ENCODE results near the gene EFNA4.

The EFNA4 gene

GRCh38 chr1:155083865-155084721 lies 20.6 kb downstream of the EFNA4 start:
- Histone ChIP-seq H4K8ac (ENCODE audit: low read depth, low read length) (no peak overlapping the region), H2AK5ac (ENCODE audit: low read depth, low read length) (peak overlapping the region; percentile 20), H3K4ac (ENCODE audit: low read length) (peak overlapping the region; percentile 67), H4K91ac (ENCODE audit: low read depth, low read length, poor library complexity) (no peak overlapping the region), H3K36me3 (replicated peaks in 1 of 2; ENCODE audit: control insufficient read depth in 2 of 2, insufficient read depth in 2 of 2, low read length in 2 of 2) (no peaks in the 10 kb centered on the region), H2BK12ac (ENCODE audit: low read length) (peak overlapping the region; percentile 17), H2BK5ac (ENCODE audit: low read length) (peak overlapping the region; percentile 91), H3K23ac (ENCODE audit: low read depth, low read length, poor library complexity) (peak overlapping the region; percentile 59), H3K79me1 (ENCODE audit: low read depth, low read length) (peaks cover 4% of the 10 kb centered on the region), H3K9me3 (replicated peaks in 1 of 2; ENCODE audit: control insufficient read depth in 2 of 2, insufficient read depth in 1 of 2, low read depth in 1 of 2, low read length in 2 of 2) (peaks cover 0 to 2% of the 10 kb centered on the region in 2 donors), H3K18ac (ENCODE audit: low read length) (no peak overlapping the region), H3K27me3 (ENCODE audit: control insufficient read depth in 3 of 3, insufficient read depth in 3 of 3, low read depth in 1 of 3, low read length in 3 of 3) (peaks cover 30 to 51% (median 37%) of the 10 kb centered on the region in 3 experiments), H2BK15ac (ENCODE audit: low read length) (peak overlapping the region; percentile 62), H2AFZ (ENCODE audit: low read length) (peak overlapping the region; percentile 85), H3K27ac (replicated peaks; ENCODE audit: low read length) (no peak overlapping the region), H3K4me3 (ENCODE audit: low read length in 2 of 2) (peak overlapping the region; percentile 44 to 68), H3K14ac (ENCODE audit: low read length) (peak overlapping the region; percentile 14), H3K4me2 (ENCODE audit: insufficient read depth, low read length, poor library complexity, severe bottlenecking) (peak overlapping the region; percentile 52), H2BK120ac (ENCODE audit: low read depth, low read length) (no peak overlapping the region), H3K9ac (ENCODE audit: low read depth, low read length, poor library complexity) (no peak overlapping the region), H3K4me1 (ENCODE audit: control insufficient read depth in 2 of 2, insufficient read depth in 1 of 2, low read depth in 1 of 2, low read length in 2 of 2) (peaks cover 34 to 40% of the 10 kb centered on the region in 2 donors)
- no peak for DNase-seq (ENCODE audit: low spot score)
- no CpG with 5 or more reads among the region's 21 CpGs for WGBS, 2 donors (ENCODE audit: extremely low coverage in 2 of 2, insufficient read length in 2 of 2, insufficient replicate concordance in 1 of 2)

GRCh38 chr1:155084722-155085503 lies 21.4 kb downstream of the EFNA4 start:
- Histone ChIP-seq H3K79me1 (ENCODE audit: low read depth, low read length) (peaks cover 4% of the 10 kb centered on the region), H3K14ac (ENCODE audit: low read length) (no peak overlapping the region), H3K9ac (ENCODE audit: low read depth, low read length, poor library complexity) (peak overlapping the region; percentile 74), H3K4ac (ENCODE audit: low read length) (no peak overlapping the region), H3K18ac (ENCODE audit: low read length) (peak overlapping the region; percentile 98), H3K4me2 (ENCODE audit: insufficient read depth, low read length, poor library complexity, severe bottlenecking) (peak overlapping the region; percentile 85), H3K23ac (ENCODE audit: low read depth, low read length, poor library complexity) (peak overlapping the region; percentile 89), H3K27me3 (ENCODE audit: control insufficient read depth in 3 of 3, insufficient read depth in 3 of 3, low read depth in 1 of 3, low read length in 3 of 3) (peaks cover 23 to 43% (median 31%) of the 10 kb centered on the region in 3 experiments), H3K36me3 (replicated peaks in 1 of 2; ENCODE audit: control insufficient read depth in 2 of 2, insufficient read depth in 2 of 2, low read length in 2 of 2) (no peaks in the 10 kb centered on the region), H2BK5ac (ENCODE audit: low read length) (peak overlapping the region; percentile 91), H3K4me1 (ENCODE audit: control insufficient read depth in 2 of 2, insufficient read depth in 1 of 2, low read depth in 1 of 2, low read length in 2 of 2) (peaks cover 29 to 37% of the 10 kb centered on the region in 2 donors), H3K4me3 (ENCODE audit: low read length in 2 of 2) (peak overlapping the region; percentile 83 to 89), H2BK15ac (ENCODE audit: low read length) (peak overlapping the region; percentile 84), H2BK120ac (ENCODE audit: low read depth, low read length) (no peak overlapping the region), H2AFZ (ENCODE audit: low read length) (peak overlapping the region; percentile 99), H3K9me3 (replicated peaks in 1 of 2; ENCODE audit: control insufficient read depth in 2 of 2, insufficient read depth in 1 of 2, low read depth in 1 of 2, low read length in 2 of 2) (peaks cover 0 to 2% of the 10 kb centered on the region in 2 donors), H2AK5ac (ENCODE audit: low read depth, low read length) (peak overlapping the region; percentile 20), H3K27ac (replicated peaks; ENCODE audit: low read length) (peak overlapping the region; percentile 84), H2BK12ac (ENCODE audit: low read length) (no peak overlapping the region), H4K8ac (ENCODE audit: low read depth, low read length) (no peak overlapping the region), H4K91ac (ENCODE audit: low read depth, low read length, poor library complexity) (no peak overlapping the region)
- DNase-seq (ENCODE audit: low spot score), result peak; percentile 99
- WGBS, 2 donors (ENCODE audit: extremely low coverage in 2 of 2, insufficient read length in 2 of 2, insufficient replicate concordance in 1 of 2), result no CpG with 5 or more reads among the region's 67 CpGs

- Histone ChIP-seq H3K79me1 (ENCODE audit: low read depth, low read length) (peaks cover 4% of the 10 kb centered on the region), H3K18ac (ENCODE audit: low read length) (peak overlapping the region; percentile 78), H3K36me3 (replicated peaks in 1 of 2; ENCODE audit: control insufficient read depth in 2 of 2, insufficient read depth in 2 of 2, low read length in 2 of 2) (no peaks in the 10 kb centered on the region), H3K9me3 (replicated peaks in 1 of 2; ENCODE audit: control insufficient read depth in 2 of 2, insufficient read depth in 1 of 2, low read depth in 1 of 2, low read length in 2 of 2) (peaks cover 0 to 2% of the 10 kb centered on the region in 2 donors), H2BK12ac (ENCODE audit: low read length) (no peak overlapping the region), H4K91ac (ENCODE audit: low read depth, low read length, poor library complexity) (no peak overlapping the region), H2AFZ (ENCODE audit: low read length) (peak overlapping the region; percentile 99), H2AK5ac (ENCODE audit: low read depth, low read length) (peak overlapping the region; percentile 79), H3K9ac (ENCODE audit: low read depth, low read length, poor library complexity) (peak overlapping the region; percentile 79), H3K4ac (ENCODE audit: low read length) (peak overlapping the region; percentile 44), H3K27ac (replicated peaks; ENCODE audit: low read length) (no peak overlapping the region), H3K23ac (ENCODE audit: low read depth, low read length, poor library complexity) (peak overlapping the region; percentile 90), H2BK120ac (ENCODE audit: low read depth, low read length) (no peak overlapping the region), H2BK5ac (ENCODE audit: low read length) (peak overlapping the region; percentile 91), H4K8ac (ENCODE audit: low read depth, low read length) (no peak overlapping the region), H3K4me2 (ENCODE audit: insufficient read depth, low read length, poor library complexity, severe bottlenecking) (peak overlapping the region; percentile 85), H2BK15ac (ENCODE audit: low read length) (peak overlapping the region; percentile 41), H3K4me1 (ENCODE audit: control insufficient read depth in 2 of 2, insufficient read depth in 1 of 2, low read depth in 1 of 2, low read length in 2 of 2) (peaks cover 29 to 36% of the 10 kb centered on the region in 2 donors), H3K14ac (ENCODE audit: low read length) (no peak overlapping the region), H3K27me3 (ENCODE audit: control insufficient read depth in 3 of 3, insufficient read depth in 3 of 3, low read depth in 1 of 3, low read length in 3 of 3) (peaks cover 22 to 37% (median 31%) of the 10 kb centered on the region in 3 experiments), H3K4me3 (ENCODE audit: low read length in 2 of 2) (peak overlapping the region; percentile 83 to 89)
- WGBS, 2 donors (ENCODE audit: extremely low coverage in 2 of 2, insufficient read length in 2 of 2, insufficient replicate concordance in 1 of 2), result no CpG with 5 or more reads among the region's 32 CpGs
- no peak for DNase-seq (ENCODE audit: low spot score)
These were observed 22.1 kb downstream of the EFNA4 start for GRCh38 chr1:155085504-155086127.
